Stimulated activated CD8-positive, alpha-beta memory T cell treated with anti-CD3 and anti-CD28 coated beads, Interleukin-12 subunit alpha, Interleukin-12 subunit beta, amount 100 ng/mL, for 24 hours (primary cell): ENCODE results near the gene FBXW2.
"Not testable (repeated sequence)": the region's sequence is repeated elsewhere in the genome, so short reads cannot be mapped to it uniquely, and the experiment has no call there.

Experiments used
- DNase-seq: peaks from one replicate; pipeline ENCODE4 v3.0.0-alpha.2; 2020; ENCODE audit errors: extremely low read depth

The FBXW2 gene

DNA sequence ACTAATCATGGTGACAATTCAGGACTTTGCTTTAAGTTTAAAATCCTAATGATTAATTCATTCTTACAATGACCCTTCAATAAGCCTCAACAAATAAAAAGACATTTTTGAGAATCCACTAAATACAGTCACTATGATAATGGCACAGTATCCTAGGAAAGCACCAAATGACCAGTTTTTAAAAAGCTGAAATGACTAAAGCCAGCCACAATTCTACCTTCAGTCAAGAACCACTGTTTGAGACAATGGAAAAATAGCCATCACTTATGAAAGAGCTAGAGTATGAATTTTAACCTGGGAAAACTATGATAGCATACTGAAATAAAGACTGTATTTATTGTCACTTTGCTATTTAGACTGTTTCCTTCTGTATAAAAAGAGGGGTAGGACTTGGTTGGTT, 14.0 kb downstream of the FBXW2 start:
- DNase-seq: no peak

DNA sequence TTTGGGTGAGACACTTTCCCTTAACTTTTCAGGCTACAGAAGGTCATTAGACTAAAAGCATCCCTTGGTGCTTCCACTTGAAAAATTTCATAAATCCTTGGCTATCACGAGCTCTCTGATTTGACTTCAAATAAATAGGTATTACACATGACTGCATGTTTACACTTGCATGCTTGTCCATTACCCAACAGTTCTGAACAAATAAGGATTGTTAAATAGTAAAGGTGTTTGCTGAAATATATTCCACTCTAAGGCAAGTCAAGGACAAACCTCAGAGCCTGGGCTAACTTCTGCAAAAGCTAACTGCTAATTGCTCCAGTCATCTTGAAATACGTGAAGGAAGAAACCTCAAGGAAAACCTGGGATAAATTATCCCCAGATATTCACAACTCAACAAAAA, 14.5 kb downstream of the FBXW2 start:
- DNase-seq: no peak

DNA sequence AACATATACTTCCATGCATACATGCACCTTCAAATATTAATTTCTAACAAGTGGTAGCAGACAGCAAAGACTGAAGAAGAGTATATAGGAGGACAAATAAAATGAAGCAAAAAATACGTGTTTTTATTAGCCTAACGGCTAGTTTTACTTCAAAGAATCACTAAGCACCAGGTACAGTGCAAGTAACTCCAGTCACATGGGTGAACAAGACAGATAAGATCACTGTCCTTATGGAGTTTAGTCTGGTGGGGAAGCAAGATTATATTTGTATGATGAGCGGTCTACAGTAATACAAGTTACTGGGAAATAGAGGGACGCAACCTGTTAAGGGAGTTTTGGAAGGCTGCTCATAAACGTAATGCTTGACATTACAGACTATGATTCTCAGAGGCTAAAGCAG, 16.0 kb downstream of the FBXW2 start:
- no peak for DNase-seq

DNA sequence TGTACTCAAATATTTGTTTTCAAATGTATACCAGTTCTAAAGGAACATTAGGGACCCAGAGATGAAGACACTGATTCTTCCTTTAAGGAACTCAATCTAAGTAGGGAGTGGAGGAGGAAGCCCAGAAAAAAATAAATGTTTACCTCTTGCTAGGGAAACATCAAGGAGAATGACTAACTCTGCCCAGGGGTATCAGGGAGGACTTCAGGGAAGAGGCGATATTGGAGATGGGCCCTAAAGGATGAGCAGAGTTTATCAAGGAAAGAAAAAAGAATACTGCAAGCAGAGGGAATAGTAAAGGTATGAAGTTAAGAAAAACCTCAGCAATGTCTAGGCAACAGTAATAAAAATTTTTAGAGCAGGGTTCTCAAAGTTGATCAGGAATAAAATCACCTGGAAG, 16.4 kb downstream of the FBXW2 start:
- DNase-seq: no peak

DNA sequence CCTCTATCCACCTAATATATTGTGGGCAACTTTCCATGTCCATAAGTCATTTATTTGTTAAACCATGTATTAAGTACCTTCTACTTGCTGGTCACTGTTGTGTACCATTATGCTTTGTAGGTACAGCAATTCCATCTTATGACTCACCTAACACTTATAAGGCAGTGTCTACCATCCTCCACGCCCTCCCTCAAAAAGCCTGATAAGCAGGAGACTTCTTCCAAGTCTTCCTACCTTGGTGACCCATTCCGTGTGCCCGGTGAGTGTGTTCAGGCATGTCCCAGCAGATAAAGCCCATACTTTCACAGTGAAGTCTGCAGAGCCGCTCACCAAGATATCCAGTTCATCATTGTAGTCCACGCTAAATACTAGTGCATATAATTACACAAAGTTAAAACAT, 17.4 kb downstream of the FBXW2 start:
- DNase-seq: no peak

DNA sequence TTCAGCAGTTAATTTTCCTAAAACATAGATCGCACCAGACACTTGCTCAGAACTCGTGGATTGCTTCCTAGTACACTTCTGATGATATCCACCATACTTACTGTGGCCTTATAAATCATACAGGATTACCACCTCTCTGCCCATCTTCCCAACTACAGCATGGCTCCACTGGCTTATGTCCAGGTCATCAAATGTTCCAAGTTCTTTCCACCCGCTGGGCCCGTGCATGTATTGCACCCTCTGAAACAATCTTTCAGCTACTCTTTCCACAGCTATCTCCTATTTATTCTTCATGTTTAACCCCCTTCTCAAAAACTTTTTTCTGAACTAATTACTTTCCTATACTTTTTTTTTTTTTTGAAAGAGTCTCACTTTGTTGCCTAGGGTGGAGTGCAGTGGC, 18.5 kb downstream of the FBXW2 start:
- no peak for DNase-seq

DNA sequence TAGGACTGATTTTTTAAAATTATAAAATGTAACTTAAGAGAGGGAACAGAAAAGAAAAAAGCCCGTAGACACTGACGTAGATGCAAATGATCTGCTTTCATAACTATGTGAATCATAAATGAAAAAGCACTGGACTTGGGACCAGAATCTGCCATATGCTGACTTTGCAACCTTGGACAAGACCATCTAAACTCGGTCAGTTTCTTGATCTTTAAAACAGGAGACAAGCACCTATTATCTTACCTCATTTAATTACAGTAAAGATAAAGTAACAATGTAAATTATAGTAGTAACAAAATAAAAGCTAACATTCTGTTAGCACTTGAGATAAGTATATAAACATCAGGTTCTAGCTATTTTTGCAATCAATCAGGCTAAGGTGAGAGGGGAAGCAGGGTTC, 20.0 kb downstream of the FBXW2 start:
- DNase-seq: no peak

DNA sequence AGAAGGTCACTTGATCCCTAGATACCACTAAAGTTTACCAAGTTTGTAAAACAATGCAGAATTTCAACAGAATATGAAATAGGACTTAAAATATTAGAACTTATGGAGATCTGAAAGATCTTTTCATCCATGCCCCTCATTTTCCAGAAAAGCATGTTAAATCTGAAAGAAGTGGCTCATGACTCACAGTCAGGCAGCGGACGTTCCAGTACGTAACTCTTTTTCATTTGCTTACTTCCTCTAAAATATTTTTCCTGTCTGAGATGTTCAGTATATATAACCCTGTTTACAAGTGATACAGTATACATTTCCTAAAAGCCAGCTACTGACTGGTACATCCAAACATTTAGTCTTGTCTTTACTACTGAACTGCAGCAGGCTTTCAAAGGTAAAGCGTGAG, 22.3 kb downstream of the FBXW2 start:
- DNase-seq: no peak

DNA sequence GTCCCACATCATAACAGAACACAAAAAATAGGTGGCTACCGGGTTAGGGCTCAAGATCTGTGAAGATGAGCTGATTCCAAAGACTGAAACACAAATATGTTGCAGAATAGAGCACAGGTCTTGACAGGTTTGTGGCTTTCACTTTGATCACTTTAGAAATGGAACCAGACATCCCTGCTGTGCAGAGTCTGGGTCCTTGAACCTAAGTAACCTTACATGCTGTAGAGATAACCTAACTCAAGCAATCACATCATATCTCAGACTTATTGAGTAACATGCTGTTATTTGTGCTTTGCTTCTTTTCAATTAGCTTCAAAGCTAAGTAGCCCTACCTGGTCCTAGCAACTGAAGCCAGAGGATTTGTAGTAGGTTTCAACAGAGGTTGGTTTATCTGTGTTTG, 24.3 kb downstream of the FBXW2 start:
- DNase-seq: no peak

DNA sequence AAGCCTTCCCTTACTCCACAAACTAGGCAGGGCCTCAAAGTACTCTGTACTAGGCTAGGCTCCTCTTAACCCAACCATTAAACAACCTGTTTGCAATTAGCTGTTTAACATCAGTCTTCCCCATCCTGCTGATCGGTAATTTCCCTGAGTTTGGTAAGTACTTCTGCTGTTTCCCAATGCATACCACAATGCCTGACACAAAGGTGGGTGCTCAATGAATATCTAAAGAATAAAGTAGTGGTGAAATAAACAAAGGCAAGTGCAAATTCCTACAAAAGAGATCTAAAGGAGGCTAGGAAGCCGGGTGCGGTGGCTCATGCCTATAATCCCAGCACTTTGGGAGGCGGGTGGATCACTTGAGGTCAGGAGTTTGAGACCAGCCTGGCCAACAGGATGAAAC, 25.0 kb downstream of the FBXW2 start:
- DNase-seq: no peak

DNA sequence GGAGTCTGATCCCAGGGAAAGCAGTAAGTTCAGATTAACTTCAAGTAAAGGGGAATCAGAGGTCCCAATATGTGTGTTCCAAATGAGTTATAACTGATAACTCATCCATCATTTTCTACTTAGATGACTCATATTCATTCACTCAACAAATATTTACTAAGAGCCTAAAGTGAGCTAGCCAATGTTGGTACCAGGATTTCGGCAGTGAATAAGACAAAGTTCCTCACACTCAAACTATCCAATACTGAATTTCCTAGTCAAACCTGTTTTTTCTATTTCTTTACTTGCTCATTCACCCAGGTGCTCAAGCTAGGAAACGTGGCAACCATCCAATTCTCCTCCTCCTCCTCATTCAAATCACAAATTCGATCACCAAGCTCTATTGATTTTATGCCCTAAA, 25.8 kb downstream of the FBXW2 start:
- DNase-seq: no peak

DNA sequence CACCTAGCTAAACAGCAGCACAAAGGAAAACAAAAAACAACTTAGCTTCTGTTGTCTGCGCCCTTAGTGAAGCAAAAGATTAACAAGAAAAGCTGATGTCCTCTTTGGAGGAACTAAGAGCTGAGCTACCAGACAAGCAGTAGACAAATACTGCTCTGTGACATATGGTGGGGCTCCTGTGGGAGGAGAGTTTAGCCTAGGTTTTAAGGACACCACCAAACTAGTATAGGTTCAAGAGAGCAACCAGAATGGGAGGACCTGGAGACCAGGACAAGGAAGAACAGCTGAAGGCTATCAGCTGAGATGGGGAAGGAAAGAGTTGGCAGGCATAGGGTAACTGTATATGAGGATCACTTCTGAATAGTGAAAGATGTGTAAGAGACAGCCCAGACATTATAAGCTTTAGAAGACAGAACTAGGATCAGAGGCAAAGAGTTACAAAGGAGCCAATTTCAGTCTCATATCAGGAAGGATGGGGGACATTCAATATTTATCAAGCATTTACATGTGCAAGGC, 27.2 kb downstream of the FBXW2 start:
- DNase-seq: no peak

DNA sequence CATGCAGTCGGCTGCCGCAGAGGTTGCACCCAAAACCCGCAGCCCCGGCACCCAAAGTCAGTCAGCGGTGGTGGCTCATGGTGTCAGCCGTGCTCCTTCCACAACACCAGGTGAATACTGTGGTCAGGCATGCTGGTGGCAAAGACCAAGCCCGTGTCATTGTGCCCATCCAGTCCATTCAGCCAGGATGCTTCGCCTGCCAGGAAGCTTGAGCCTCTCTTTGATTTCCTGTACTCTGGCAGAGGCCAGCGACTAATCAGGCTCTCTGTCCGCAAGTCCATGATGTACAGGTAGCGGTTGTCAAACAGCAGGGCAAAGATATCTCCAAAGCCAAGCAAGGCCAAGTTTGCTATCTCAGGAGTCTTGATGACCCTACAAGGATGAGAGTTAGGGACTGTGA, 28.7 kb downstream of the FBXW2 start:
- DNase-seq: no peak

DNA sequence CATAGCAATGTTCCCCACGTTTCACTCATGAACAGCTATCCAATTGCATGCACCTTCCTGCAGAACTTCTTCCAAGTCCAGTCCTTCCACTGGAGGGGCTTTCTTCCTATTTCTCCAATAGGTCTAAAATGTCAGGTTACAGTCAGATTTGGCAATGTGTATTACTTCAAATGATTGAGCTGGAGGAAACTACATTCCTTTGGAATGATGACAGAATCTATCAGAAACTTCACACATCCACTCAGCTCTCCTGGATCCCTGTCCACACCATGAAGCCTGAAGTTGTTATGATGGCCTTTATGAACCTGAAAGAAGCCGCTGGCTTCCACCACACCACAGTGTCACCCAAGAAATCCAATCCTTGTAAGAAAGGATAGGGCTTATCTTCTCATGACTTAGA, 32.2 kb downstream of the FBXW2 start:
- no peak for DNase-seq

DNA sequence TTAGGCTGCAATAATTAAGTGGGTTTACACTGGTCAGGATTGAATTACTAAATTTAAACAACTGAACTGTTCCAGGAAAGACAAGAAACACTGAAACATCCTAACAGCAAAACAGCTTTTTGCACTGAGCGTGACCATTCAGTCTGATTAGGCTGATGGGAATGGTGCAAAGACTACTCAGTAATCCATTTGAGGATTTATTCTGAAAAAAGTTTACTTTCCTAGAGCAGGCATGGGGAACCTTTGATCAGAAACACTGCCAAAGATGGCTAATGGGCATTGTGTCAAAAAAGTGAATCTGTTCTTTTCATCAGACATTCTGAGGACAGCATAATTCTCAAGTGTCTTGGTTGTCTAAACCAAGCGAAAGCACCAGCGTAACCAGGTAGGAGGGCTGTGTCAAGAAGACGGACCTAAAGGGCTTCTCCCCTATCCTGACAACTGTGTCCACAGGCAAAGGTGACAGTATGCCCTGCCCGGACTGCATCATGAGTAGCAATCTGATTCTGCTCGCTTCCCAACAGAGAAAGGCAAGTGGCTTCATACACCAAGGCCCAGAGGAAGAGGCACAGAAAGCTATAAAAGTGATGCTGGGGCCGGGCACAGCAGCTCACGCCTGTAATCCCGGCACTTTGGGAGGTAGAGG, 33.3 kb downstream of the FBXW2 start:
- no peak for DNase-seq

DNA sequence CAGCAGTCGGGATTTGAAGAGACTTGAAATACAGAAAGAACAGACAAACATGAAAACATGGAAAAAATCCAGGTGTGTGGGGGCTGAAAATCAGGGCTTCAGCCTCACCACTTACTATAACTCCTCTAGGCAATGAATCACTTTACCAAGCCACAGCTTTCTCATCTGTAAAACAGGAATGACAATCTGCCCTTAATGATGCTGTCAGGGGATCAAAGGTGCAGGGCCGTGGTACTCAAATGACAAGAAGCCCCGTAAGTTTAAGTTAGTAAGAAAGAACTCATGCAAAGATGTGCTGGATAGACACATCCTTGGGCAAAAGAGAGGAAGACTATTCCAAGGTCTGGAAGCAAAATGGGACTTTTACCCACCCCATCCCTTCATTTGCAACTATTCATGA, 34.7 kb downstream of the FBXW2 start:
- DNase-seq: no peak

DNA sequence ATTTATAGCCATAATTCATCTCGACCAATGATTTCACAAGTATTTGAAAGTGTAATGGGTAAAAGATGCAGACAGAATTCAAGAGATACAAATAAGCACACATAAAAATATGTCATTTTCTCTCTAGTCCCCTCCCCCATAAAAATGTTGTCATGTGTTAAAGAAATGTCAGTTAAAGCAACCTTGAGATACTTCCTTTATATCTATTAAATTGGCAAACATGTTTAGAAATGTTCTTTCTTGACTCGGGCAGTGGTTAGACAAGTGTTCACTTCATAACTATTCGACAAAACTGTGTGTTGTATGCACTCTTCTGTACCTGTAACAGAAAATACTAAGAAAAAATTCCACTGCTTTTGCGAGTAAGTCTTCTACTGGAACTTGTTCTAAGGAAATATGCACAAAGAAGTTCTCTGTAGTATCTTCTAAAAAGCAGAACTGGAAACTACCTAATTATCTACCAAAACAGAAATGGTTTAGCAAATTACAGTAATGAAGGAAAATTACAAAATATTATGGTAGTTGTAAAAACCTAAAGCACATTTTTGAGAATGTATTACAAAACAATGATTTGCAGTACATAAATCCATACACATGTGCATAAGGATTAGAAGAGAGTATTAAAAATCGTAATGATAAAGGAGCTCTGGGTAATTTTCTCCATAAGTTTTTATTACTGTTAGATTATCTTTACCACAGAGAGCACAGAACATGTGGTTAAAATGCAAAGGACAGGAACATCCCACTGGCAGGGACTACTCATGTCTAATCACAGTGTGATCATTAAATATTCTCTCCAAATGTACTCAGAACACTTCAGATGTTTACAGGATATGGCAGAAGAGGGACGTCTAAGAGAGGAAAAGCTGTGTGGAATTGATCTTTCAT, 35.9 kb downstream of the FBXW2 start:
- no peak for DNase-seq

DNA sequence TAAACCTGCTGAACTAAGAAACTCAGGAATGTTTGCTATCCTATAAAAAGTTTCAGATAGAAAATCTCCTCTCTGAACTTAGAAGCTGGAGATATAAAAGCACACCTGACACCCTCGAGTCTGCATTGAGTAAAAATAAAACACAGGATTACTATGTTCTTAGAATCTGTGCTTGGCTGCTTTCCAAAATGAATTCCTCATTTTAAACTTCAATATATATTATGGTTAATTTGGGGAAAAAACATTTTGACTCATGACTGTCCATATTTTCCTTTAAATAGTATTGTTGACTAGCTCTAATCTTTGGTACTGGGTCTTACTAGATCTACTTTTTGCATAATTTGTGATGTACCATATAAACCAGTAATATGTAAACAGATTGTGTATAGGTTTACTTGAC, 36.7 kb downstream of the FBXW2 start:
- DNase-seq: no peak

DNA sequence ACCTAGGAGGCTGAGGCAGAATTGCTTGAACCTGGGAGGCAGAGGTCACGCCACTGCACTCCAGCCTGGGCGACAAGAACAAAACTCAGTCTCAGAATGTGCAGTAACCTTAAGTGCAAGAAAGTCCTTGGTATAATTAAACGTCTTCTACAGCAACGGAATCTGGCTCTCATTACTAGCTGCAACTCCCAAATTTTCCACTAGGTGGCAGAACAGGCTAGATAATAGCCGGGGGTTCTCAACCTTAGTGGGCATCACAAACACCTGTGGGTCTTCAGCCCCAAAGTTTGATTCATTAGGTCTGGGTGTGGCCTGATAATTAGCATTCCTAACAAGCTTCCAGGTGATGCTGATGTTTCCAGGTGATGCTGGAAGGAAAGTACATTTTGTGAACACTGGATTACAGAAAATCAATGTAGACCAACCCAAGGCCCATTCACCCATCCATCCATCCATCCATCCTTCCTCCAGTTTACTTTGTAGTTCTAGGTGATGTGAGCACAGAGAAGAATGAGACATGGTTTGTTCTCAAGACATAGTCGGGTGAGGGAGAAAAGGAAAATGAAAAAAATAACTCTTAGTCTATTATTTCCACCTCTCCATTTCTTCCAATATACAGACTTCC, 37.3 kb downstream of the FBXW2 start:
- peak; percentile 10 for DNase-seq

DNA sequence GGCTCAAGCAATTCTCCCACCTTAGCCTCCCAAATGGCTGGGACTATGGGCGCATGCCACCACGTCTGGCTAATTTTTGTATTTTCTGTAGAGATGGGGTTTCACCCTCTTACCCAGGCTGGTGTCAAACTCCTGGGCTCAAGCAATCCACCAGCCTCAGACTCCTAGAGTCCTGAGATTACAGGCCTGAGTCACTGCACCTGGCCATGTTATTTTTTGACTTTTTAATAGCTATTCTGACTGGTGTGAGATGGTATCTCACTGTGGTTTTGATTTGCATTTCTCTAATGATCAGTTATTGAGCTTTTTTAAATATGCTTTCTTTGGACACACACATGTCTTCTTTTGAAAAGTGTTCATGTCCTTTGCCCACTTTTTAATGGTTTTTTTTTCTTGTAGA, 38.2 kb downstream of the FBXW2 start:
- DNase-seq: no peak

DNA sequence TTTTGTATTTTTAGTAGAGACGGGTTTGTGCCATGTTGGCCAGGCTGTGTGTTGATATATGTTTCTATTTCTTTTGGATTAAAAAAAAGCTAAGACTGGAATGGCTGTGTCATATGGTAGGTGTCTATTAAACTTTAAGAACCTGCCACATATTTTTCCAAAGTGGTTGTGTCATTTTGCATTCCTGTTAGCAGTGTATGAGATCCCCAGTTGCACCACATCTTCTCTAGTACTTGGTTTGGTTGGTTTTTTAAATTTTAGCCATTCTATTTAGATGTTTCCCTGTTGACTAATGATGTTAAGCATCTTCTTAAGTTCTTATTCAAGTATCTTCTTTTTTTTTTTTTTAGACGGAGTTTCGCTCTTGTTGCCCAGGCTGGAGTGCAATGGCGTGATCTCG, 42.8 kb downstream of the FBXW2 start:
- no peak for DNase-seq

DNA sequence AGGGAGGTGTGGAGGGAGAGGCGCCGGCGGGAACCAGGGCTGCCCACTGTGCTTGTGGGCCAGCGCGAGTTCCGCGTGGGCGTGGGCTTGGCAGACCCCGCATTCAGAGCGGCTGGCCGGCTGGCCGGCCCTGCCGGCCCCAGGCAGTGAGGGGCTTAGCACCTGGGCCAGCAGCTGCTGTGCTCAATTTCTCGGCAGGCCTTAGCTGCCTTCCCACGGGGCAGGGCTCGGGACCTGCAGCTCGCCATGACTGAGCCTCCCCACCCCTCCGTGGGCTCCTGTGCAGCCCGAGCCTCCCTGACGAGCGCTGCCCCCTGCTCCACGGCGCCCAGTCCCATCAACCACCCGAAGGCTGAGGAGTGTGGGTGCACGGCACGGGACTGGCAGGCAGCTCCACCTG, 46.9 kb downstream of the FBXW2 start:
- not testable (repeated sequence) for DNase-seq

DNA sequence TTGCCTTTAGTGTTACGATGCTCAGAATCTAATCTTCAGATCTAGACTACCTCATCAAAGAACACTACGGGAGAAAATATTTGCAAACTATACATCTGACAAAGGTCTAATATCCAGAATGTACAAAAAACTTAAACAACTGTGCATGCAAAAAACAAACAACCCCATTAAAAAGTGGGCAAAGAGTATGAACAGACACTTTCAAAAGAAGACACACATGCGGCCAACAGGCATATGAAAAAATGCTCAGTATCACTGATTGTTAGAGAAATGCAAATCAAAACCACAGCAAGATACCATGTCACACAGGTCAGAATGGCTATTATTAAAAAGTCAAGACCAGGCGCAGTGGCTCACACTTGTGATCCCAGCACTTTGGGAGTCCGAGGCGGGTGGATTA, 47.9 kb downstream of the FBXW2 start:
- DNase-seq: no peak
